ENCODE results near the gene LCP1. TPM values are rescaled to one million over a fixed set of nuclear protein-coding genes. Genes with fewer than 3 reads are reported as not detected.

LCP1 gene
- total and polyA plus RNA-seq, 4 donors = 42.9 to 539 (median 158) TPM

- Histone ChIP-seq H3K9me3 (ENCODE audit: control insufficient read depth in 4 of 4, insufficient read depth in 3 of 4, low read length in 3 of 4) (no peaks in the 10 kb centered on the region), H3K27me3 (ENCODE audit: control insufficient read depth in 3 of 3, insufficient read depth in 3 of 3, low read length in 2 of 3) (peaks cover 0 to under 1% (median 0%) of the 10 kb centered on the region in 3 donors), H3K4me1 (ENCODE audit: control insufficient read depth in 5 of 5, insufficient read depth in 5 of 5, low read length in 5 of 5) (peaks cover 0 to 12% (median 3%) of the 10 kb centered on the region in 5 donors), H3K27ac (ENCODE audit: low read depth in 1 of 2, low read length in 1 of 2) (no peak overlapping the region), H3K36me3 (ENCODE audit: control insufficient read depth in 4 of 4, insufficient read depth in 4 of 4, low read length in 4 of 4) (no peaks in the 10 kb centered on the region), H3K4me3 (no peak overlapping the region), H3K9ac (ENCODE audit: insufficient read depth in 1 of 2, low read length in 2 of 2) (peak overlapping the region in 1 of 2 donors; percentile 25)
- 7 to 24% methylated on average over 3 of the region's 3 CpGs for WGBS, 2 donors
- TF ChIP-seq CTCF (IDR thresholded peaks at IDR 0.05; ENCODE audit: control extremely low read depth, extremely low read depth) = no peak
- DNase-seq (peak; percentile 22 to 72 (median 53)), ATAC-seq (ENCODE audit: insufficient read depth, low FRiP score) (no peak)
Observed at GRCh38 chr13:46170687-46171086, 11.3 kb downstream of the LCP1 start.

- ATAC-seq (ENCODE audit: insufficient read depth, low FRiP score) (no peak), DNase-seq (no peak)
- Histone ChIP-seq H3K4me1 (ENCODE audit: control insufficient read depth in 5 of 5, insufficient read depth in 5 of 5, low read length in 5 of 5) (peaks cover 0 to 12% (median 3%) of the 10 kb centered on the region in 5 donors), H3K27ac (ENCODE audit: low read depth in 1 of 2, low read length in 1 of 2) (peak overlapping the region in 1 of 2 donors; percentile 37), H3K9me3 (ENCODE audit: control insufficient read depth in 4 of 4, insufficient read depth in 3 of 4, low read length in 3 of 4) (no peaks in the 10 kb centered on the region), H3K4me3 (no peak overlapping the region), H3K27me3 (ENCODE audit: control insufficient read depth in 3 of 3, insufficient read depth in 3 of 3, low read length in 2 of 3) (peaks cover 0 to 3% (median 2%) of the 10 kb centered on the region in 3 donors), H3K36me3 (ENCODE audit: control insufficient read depth in 4 of 4, insufficient read depth in 4 of 4, low read length in 4 of 4) (no peaks in the 10 kb centered on the region), H3K9ac (ENCODE audit: insufficient read depth in 1 of 2, low read length in 2 of 2) (peak overlapping the region in 1 of 2 donors; percentile 25)
- no peak for TF ChIP-seq CTCF (IDR thresholded peaks at IDR 0.05; ENCODE audit: control extremely low read depth, extremely low read depth)
- WGBS, 2 donors = 72 to 79% methylated on average over 7 of the region's 7 CpGs
Observed at GRCh38 chr13:46170268-46170667, 11.7 kb downstream of the LCP1 start.

DNA sequence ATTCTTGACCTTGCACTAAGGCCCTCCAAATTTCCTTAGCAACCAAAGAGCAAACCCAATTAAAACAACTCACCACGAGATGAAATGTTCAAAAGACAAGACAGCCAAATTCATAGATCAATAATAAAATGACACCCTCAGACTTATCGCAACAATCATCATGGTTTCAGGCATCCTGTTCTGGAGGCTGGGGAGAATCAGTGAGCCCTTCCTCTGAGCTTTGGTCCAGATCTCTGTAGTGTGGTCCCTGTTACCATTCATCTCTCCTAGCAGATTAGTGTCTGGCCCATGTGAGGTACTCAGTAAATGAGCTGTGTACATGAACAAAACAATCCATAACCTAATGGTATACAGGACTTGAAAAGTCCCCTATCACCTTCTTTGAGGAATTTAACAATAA, 12.2 kb downstream of the LCP1 start:
- no peak for TF ChIP-seq CTCF (IDR thresholded peaks at IDR 0.05; ENCODE audit: control extremely low read depth, extremely low read depth)
- Histone ChIP-seq H3K4me3 (no peak overlapping the region), H3K4me1 (ENCODE audit: control insufficient read depth in 5 of 5, insufficient read depth in 5 of 5, low read length in 5 of 5) (peaks cover 0 to 12% (median 3%) of the 10 kb centered on the region in 5 donors), H3K27ac (ENCODE audit: low read depth in 1 of 2, low read length in 1 of 2) (no peak overlapping the region), H3K27me3 (ENCODE audit: control insufficient read depth in 3 of 3, insufficient read depth in 3 of 3, low read length in 2 of 3) (peaks cover 0 to 3% (median 2%) of the 10 kb centered on the region in 3 donors), H3K9ac (ENCODE audit: insufficient read depth in 1 of 2, low read length in 2 of 2) (no peak overlapping the region), H3K9me3 (ENCODE audit: control insufficient read depth in 4 of 4, insufficient read depth in 3 of 4, low read length in 3 of 4) (no peaks in the 10 kb centered on the region), H3K36me3 (ENCODE audit: control insufficient read depth in 4 of 4, insufficient read depth in 4 of 4, low read length in 4 of 4) (no peaks in the 10 kb centered on the region)
- WGBS, 2 donors = 82 to 94% methylated on average over 2 of the region's 2 CpGs
- no peak for ATAC-seq (ENCODE audit: insufficient read depth, low FRiP score)
- DNase-seq = no peak

- H3K4me3 ChIP-seq = no peak overlapping the region
- no peak for DNase-seq
- H3K27me3 ChIP-seq (ENCODE audit: control insufficient read depth in 3 of 3, insufficient read depth in 3 of 3, low read length in 2 of 3) = peaks cover 0 to 3% (median 2%) of the 10 kb centered on the region in 3 donors
- no peaks in the 10 kb centered on the region for H3K36me3 ChIP-seq (ENCODE audit: control insufficient read depth in 4 of 4, insufficient read depth in 4 of 4, low read length in 4 of 4)
- no peak overlapping the region for H3K27ac ChIP-seq (ENCODE audit: low read depth in 1 of 2, low read length in 1 of 2)
- H3K9ac ChIP-seq (ENCODE audit: insufficient read depth in 1 of 2, low read length in 2 of 2) = no peak overlapping the region
- ATAC-seq (ENCODE audit: insufficient read depth, low FRiP score) = no peak
- WGBS, 2 donors = 31 to 56% methylated on average over 1 of the region's 1 CpG
- H3K4me1 ChIP-seq (ENCODE audit: control insufficient read depth in 5 of 5, insufficient read depth in 5 of 5, low read length in 5 of 5) = peaks cover 0 to 12% (median 3%) of the 10 kb centered on the region in 5 donors
- H3K9me3 ChIP-seq (ENCODE audit: control insufficient read depth in 4 of 4, insufficient read depth in 3 of 4, low read length in 3 of 4) = no peaks in the 10 kb centered on the region
- TF ChIP-seq CTCF (IDR thresholded peaks at IDR 0.05; ENCODE audit: control extremely low read depth, extremely low read depth) = no peak
Observed at GRCh38 chr13:46168783-46169182, 13.2 kb downstream of the LCP1 start.
